HG03060 (cell line): ENCODE measurements around the gene C17orf58.
"Not testable (repeated sequence)": the region's sequence is repeated elsewhere in the genome, so short reads cannot be mapped to it uniquely, and the experiment has no call there.

Source experiments
- ATAC-seq: cut with Tn5 transposase; IDR thresholded peaks from one replicate; pipeline ENCODE4 v1.9.1; 2021; ENCODE audit warnings: low read depth, moderate number of reproducible peaks; ENCODE audit not compliant: unreplicated experiment

C17orf58 gene

DNA sequence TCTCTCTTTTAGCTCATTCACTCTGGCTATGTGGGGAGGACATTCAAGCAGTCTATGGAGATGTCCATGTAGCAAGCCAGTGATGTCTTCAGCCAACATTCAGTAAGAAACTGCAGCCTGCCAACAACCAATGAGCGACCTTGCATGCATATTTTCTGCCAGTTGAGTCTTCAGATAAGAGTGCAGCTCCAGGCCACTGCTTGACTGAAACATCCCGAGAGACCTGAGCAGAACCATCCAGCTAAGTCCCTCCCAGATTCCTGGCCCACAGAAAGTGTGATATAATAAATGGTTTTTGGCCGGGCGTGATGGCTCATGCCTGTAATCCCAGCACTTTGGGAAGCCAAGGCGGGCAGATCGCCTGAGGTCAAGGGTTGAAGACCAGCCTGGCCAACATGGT, 10.5 kb upstream of the C17orf58 start:
- ATAC-seq, result no peak

DNA sequence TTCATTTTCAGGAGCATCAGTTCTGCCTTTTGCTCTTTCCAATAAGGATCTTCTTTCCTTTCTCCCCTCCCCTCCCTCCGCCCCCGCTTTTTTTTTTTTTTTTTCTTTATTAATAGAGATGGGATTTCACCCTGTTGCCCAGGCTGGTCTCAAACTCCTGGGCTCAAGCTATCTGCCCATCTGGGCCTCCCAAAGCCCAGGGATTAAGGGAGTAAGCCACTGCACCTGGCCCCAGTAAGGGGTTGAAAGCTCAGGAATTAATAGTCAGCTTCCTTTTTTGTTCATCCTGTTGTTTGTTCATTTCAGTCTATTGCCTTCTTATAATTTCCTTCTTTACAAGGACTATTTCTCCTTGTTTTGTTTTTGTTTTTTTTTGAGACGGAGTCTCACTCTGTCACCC, 7.9 kb upstream of the C17orf58 start:
- no peak for ATAC-seq

DNA sequence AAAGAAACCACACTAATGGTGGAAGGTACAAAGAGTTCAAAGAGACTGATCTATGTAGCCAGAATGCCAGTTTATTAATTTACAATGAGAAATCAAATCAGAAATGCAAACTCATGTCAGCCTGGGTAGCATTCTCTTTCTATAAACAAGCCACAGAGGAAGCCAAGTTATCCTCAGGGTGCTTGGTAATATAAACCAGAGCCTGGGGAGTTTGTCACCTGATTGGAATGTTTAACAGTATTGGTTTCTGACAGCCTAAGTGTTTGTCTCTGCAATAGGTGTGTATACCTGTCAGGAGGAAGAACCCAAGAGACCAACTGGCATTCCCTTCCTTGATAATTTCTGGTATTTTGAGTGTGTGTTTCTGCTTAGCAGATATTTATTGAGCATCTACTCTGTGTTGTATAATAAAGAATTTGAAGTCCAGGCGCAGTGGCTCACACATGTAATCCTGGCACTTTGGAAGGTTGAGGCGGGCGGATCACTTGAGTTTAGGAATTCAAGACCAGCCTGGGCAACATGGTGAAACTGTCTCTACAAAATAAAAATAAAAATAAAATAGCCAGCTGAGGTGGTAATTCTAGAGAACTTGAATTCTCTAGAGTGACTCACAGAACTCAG, 3.1 kb upstream of the C17orf58 start:
- no peak for ATAC-seq

DNA sequence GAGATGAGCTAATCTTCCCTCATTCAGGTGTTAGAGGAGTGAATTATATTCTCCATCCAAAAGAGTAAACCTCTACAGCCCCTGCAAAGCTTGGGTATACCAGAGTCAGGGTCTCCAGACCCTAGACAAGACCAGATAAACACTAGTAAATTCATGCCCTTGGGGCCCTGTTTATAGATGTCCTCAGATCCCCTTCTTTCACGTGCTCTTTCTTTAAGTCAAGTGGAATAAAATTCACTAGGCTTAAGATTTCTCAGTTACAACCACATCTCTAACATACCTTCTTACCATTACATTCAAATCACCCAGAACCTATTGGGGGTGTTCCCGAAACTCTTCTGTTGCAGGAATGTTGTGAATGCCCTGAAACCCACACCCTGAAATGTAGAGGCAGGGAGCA, 2.2 kb upstream of the C17orf58 start:
- ATAC-seq, result no peak

DNA sequence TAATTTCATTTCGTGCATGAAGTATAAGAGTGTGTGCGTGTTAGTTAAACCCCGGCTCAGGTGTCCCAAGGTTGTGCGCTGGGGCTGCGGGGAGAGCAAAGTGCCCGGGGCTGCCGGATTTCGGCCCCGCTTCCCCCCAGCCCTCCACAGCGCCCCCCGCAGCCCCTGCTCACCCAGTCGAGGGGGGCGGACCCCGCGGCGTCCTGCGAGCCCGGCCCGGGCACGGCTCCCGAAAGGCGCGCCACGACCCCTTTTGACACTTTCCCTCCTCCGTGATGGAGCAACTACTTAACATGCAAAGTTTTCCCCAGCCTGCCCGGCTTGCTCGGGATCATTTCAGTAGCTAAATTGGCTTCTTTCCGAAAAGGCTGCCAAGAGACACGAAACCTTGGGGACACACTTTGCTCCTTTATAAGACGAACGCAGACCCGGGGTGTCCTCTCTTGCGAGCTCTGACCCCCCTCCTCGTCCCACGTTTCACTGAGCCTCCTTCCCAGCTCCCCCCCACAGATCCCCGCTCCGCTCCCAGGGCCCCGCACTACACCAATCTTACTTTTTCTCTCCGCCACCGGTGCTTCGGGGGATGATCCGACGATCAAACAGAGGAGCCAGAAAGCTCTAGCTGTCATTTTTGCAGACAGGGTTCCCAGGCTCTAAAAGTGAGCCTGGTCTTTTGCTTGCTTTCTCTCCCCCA, 552 bp downstream of the C17orf58 start:
- no peak for ATAC-seq

DNA sequence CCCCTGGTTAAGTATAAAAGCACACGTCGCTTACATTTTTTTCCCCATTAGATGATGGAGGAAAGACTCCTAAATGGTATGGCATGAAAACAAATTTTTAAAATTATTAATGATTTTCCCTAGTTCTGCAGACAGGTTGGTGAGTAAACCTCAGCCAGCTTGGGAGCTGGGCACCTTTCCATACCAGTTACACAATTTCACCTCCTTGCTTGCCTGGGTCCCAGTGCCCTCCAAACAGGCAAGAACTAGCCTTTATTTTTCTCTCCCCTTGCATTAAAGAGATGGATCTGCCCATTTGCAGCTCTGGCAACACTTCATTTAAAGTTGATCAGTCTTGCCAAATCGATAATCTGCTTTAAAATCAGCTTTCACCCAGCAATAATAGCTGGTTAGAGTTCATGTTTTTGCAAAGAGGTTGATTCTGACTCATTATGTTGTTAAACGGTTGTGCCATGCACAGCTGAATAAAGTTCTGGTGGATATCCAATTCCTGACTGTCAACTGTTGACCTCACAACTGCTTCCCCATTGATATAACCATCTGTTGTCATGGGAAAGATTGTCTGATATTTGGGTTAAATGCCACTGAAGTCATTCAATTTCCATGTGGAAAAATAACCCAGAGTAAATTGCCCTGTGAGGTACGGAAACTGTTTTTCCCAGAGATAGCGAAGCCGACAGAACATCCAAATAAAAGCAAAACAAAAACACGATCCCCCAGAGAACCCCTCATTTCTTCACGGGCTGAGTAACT, 1.3 kb downstream of the C17orf58 start:
- ATAC-seq, result no peak

DNA sequence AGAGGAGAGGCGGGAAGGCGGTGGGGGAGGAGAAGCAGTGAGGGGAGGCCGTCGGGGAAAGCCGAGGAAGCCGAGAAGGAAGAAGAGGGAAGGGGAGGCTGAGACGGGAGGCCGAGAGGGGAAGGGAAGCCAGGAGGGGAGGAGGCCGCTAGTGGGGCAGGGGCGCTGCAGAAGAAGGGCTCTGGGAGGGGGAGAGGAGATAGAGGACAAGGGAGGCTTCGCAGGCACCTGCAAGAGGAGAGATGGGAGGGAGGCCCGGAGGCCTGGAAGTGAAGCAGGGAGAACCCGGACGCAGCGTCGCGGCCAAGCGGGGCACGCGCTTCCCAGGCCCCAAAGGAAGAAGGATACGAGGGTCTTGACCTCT, 2.3 kb downstream of the C17orf58 start:
- ATAC-seq, result no peak

DNA sequence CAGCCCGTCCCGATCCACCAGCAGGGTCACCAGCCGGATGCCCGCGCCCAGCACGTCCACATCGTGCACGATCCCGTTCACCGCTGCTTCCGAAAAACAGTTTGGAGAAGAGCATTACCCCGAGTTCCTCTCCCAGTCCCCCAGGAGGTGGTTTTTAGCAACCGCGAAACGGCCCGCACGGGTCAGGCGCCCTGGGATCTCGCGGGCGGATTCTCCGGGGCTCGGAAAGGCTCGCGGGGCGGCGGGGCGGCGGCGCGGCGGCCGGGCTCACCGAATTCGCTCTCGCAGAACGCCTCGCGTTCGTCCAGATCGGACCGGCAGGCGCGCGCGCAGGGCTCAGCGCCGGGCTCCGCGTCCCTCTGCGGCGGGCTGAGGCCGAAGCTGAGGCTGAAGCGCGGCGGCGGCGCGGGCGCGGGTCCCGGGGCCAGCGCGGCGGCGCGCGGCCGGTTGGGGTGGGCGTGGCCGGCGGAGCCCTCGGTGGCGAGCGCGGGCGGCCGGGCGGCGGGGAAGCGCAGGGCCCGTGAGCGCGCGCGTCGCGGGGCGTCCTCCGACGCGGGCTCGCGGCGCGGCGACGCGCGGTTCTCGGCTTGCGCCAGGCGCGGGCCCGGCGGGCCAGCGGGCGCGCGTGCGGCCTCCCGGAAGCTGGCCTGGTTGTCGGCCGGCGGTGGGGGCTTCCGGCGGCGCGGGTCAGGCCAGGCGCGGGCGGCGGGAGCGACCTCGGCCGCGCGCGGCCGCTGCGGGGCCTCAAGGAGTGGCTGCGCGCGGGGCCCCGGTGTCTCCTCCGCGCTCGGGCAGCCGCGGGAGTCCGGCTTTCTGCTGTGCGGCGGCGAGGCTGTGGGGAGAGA, 2.9 kb downstream of the C17orf58 start:
- peak; percentile 31 for ATAC-seq

DNA sequence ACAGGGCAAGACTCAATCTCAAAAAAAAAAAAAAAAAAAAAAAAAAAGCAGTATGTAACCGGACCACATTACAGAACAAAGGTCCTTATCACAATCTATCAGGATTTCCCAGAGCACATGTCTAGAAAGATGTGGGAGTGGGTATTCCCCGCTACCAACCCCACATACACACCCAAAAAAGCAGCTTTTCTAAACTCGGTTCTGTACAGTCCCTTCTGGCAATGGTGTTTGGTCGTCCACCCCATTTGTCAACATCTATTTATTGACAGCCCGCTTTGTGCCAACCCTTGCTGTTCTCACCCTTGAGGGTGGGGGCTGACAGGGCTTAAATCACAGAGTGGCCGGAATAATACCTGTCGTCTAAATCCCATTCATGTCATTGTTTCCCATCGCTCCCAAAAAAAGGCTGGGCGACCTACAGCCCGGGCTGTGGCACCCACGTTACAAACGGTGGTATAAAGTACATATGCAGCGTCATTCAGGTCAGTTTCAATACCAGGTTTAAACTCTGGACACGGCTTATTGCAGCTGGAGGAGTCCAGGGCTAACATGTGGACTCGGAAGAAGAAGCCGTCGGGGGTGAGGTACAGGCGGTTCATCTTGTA, 3.6 kb downstream of the C17orf58 start:
- no peak for ATAC-seq

DNA sequence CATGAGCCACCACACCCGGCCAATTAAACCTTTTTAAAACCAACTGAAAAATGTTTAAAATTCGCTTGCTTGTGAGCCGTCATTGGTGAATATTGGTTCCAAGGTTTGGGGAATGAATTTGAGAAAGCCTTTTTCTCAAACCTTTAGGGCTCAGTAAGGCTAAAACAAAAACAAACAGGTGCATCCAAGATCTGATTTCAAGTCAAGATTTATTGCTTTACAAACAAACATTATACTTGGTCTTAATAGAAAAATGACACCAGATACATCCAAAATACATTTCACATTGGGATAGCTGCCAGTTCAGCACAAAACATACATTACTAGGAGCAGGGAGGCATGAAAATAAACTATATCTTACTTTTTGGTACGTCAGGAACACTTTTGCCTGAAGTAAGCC, 5.4 kb downstream of the C17orf58 start:
- ATAC-seq, result no peak

DNA sequence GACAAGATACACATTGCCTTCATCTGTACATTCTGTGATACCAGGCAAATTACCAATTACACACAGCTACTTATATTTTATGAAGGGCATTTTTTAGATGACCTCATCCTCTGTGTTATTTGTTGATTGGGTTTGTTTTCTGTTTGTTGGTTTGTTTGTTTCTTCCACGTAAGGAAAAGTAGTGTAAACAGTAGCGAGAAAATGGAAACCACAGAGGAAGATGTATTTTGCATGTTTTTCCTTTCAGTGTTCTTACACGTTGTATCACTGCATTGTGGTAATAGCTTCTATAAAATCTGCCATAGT, 12.9 kb downstream of the C17orf58 start:
- ATAC-seq, result no peak

DNA sequence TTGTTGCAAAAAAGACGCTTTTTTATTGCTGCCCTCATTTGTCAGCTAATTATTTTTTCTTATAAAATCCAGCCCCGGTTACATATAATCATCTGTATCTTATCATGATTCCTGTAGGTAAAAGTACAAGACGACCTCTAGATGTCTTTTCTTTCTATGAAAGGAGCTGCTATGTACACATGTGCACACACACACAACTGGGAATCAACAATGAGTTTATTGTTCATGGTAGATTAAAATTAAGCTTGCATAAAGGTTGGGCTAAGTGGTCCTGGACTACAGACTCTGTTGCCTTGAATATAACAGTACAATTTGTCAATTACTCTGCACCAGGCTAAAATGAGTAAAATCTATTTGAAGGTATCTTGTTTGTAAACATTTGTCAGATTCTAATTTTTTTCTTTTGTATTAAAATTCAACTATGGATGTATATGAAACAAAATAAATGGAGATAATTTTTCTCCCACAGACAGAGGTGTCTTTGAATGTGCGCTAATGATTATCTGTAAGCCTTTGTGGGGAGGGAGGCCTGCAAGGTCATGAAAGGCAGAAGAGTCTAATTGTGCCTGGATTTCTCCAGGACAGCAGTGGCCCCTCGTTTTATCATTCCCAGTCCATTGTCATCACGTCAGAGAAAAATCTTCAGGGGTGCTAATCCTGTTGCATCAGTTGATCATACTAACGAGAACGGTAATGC, 13.4 kb downstream of the C17orf58 start:
- ATAC-seq, result no peak

DNA sequence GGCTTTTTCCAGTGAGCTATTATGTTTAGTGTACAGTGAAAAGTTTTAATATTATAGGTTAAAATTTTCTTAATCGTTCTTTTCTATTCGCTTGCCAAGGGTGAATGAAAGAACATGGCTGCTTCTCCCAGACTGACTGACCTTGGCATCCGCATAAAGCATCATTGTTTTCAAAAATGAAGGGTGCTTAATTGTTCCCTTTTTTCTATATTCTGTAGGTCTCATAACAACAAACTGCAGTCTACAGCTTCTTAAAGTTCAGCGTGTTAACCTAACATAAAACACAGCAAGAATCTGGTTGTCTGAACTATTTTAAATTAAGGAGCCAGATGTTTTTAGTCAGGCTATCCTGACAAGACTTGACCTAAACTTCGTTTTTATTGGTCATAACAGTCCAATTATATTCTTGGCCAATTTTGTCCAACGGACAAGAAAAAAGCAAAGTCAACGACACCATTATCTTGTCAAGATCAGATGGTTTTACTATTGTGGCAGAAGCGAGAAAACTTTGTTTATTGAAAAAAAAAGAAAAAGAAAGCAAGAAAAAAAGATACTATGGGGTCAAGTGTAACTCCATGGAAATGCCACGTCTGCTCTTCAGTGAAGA, 14.1 kb downstream of the C17orf58 start:
- no peak for ATAC-seq

DNA sequence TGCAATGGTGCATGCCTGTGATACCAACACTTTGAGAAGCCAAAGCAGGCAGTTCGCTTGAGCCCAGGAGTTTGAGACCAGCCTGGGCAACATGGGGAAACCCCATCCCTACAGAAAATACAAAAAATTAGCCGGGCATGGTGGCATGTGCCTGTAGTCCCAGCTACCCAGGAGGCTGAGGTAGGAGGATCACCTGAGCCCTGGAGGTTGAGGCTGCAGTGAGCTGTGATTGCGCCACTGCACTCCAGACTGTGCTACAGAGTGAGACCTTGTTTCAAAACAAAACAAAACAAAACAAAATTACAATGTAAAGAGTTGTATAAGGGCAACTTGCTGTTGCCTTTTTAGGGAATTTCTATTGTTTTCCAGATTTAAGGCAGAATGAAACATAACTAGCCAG, 15.4 kb downstream of the C17orf58 start:
- ATAC-seq, result not testable (repeated sequence)

DNA sequence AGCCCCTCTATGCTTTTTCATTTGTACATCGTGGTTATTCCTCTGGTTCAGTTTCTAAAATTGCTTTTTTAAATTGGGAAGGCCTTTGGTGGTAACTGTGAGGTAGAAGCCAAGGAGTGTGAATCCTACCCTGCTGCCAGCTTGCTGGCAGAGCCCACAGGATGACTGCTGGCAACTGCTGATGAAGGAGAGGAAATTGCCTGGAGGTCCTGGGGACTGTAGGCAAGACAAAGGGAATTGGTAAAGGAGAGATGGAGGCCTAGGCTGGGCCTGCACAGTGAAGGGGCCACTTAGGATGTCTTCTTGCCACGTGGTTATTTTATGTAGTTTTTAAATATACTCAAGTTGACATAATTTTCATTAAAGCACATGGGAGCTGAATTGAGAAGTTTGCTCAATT, 15.8 kb downstream of the C17orf58 start:
- no peak for ATAC-seq

DNA sequence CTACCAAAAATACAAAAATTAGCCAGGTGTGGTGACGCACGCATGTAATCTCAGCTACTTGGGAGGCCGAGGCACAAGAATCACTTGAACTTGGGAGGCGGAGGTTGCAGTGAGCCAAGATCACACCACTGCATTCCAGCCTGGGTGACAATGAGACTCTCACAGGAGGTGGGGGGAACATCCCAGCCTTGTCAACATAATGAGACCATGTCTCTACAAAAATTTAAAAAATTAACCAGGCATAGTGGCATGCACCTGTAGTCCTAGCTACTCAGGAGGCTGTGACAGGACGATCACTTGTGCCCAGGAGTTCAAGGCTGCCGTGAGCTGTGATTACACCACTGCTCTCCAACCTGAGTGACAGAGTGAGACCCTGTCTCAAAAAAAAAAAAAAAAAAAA, 20.0 kb downstream of the C17orf58 start:
- ATAC-seq, result not testable (repeated sequence)

DNA sequence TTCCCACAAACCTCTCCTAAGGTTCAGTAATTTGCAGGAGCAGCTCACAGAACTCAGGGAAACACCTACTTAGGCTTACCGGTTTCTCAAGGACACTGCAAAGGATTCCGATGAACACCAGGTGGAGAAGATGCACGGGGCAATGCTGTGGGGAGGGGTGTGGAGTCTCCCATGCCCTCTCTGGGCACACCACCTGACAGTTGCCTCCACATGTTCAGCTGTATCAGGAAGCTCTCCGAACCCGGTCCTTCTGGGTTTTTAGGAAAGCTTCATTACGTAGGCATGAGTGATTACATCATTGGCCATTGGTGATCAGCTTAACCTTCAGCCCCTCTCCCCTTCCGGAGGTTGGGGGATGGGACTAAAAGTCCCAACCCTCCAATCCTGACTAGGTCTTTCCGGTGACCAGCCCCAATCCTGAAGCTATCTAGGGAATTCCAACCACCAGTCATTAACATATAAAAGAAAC, 21.6 kb downstream of the C17orf58 start:
- ATAC-seq, result no peak

DNA sequence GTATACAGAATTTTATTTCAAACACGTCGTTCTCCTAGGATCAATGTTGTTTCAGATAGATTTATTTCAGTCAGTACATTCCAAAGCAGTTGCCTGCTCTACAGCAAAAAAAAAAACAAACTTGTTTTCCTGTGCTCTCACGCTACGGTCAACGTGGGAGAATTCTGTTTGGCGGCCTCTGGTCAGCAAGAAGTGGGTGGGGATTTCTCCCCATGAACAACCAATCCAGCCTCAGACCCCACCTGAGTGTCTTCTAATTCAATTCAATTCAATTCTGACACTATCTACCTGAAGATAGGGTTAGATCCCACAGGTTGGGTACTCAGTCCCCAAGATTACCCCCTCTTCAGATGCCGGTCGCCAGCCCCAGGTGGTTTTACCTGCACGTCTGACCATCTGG, 22.1 kb downstream of the C17orf58 start:
- no peak for ATAC-seq

DNA sequence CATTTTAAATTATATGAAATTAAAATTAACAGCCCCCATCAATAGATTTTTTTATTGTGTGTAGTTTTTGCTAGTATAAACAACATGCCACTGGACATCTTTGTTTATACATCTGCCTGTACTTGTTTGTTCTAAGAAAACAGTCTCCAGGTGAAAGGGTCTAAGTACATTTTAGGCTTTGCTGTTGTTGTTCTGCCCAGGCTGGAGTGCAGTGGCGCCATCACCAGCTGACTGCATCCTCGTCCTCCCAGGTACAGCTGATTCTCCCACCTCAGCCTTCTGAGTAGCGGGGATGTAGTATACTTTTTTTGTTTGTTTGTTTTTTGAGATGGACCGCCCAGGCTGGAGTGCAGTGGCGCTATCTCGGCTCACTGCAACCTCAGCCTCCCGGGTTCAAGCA, 25.5 kb downstream of the C17orf58 start:
- no peak for ATAC-seq

DNA sequence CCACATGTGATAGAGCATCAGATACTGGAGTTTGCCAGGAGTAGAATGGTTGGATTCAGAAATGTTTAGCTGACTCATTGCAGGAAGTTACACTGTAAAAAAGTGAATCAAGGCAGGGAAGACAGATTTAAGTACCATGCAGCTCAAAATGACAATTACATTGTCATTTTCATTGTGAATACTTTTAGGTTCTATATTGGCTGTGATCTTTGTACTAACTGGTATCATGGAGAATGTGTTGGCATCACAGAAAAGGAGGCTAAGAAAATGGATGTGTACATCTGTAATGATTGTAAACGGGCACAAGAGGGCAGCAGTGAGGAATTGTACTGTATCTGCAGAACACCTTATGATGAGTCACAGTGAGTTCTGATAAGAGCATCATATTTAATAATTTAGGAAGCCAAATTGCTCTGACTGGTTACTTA, 33.1 kb downstream of the C17orf58 start:
- not testable (repeated sequence) for ATAC-seq
